NCI-H526 treated with DMSO at 0.1 percent for 48 hours (cell line): ENCODE results near the gene PFKP.

Experiments
- DNase-seq: peaks from one replicate; lab custom pipeline; 2025; lab: John Stamatoyannopoulos, UW

The PFKP gene

GRCh38 chr10:3136336-3136735 lies 69.0 kb downstream of the PFKP start:
- DNase-seq = no peak

GRCh38 chr10:3136763-3137611 lies 69.6 kb downstream of the PFKP start:
- no peak for DNase-seq

- DNase-seq = no peak
Observed at GRCh38 chr10:3137958-3138726, 70.8 kb downstream of the PFKP start.

- no peak for DNase-seq
Observed at GRCh38 chr10:3139216-3139910, 72.0 kb downstream of the PFKP start.

- no peak for DNase-seq
Observed at GRCh38 chr10:3140280-3140679, 72.9 kb downstream of the PFKP start.

GRCh38 chr10:3141351-3142005 lies 74.1 kb downstream of the PFKP start:
- no peak for DNase-seq

- no peak for DNase-seq
Observed at GRCh38 chr10:3142146-3142875, 75.0 kb downstream of the PFKP start.

GRCh38 chr10:3143366-3143765 lies 76.0 kb downstream of the PFKP start:
- no peak for DNase-seq

- DNase-seq = no peak
Observed at GRCh38 chr10:3143791-3144434, 76.6 kb downstream of the PFKP start.

- DNase-seq = no peak
Observed at GRCh38 chr10:3145366-3145765, 78.0 kb downstream of the PFKP start.

GRCh38 chr10:3146289-3146688 lies 78.9 kb downstream of the PFKP start:
- DNase-seq = no peak

GRCh38 chr10:3147117-3147820 lies 79.9 kb downstream of the PFKP start:
- no peak for DNase-seq

GRCh38 chr10:3148041-3148440 lies 80.7 kb downstream of the PFKP start:
- no peak for DNase-seq

GRCh38 chr10:3148994-3149393 lies 81.6 kb downstream of the PFKP start:
- DNase-seq = no peak

- DNase-seq = no peak
Observed at GRCh38 chr10:3149918-3150317, 82.6 kb downstream of the PFKP start.

GRCh38 chr10:3150366-3150765 lies 83.0 kb downstream of the PFKP start:
- DNase-seq = no peak

- DNase-seq = no peak
Observed at GRCh38 chr10:3150961-3151360, 83.6 kb downstream of the PFKP start.

GRCh38 chr10:3151889-3152565 lies 84.7 kb downstream of the PFKP start:
- DNase-seq = no peak

GRCh38 chr10:3152566-3152935 lies 85.2 kb downstream of the PFKP start:
- no peak for DNase-seq

- no peak for DNase-seq
Observed at GRCh38 chr10:3154666-3155065, 87.3 kb downstream of the PFKP start.
